ENCODE data around the gene MRNIP. TPM values are rescaled to one million over a fixed set of nuclear protein-coding genes. Genes with fewer than 3 reads are reported as not detected.

MRNIP gene
- total RNA-seq, 2 donors from 2014 or later = 17.3 to 20.1 TPM

Small RNA genes lying within 50 kb of the gene (microRNA-seq; reads per million reads assigned to microRNA genes)
- 0.52 to 1.6 reads per million in 2 donors for gene MIR1229 (ENCODE audit: borderline microRNAs expressed in 2 of 2)

Other genes starting within 250 kb of the MRNIP start
- gene HNRNPH1, start 235.1 kb downstream of the MRNIP start, total RNA-seq = 100 to 1,000 TPM; 345 to 404 TPM
- gene CBY3, start 177.8 kb downstream of the MRNIP start, total RNA-seq = not detected
- gene CANX, start 159.8 kb downstream of the MRNIP start, total RNA-seq = 100 to 1,000 TPM; 525 to 591 TPM
- gene MAML1, start 126.0 kb downstream of the MRNIP start, total RNA-seq = 10 to 100 TPM; 22.0 to 22.5 TPM
- gene LTC4S, start 64.8 kb downstream of the MRNIP start, total RNA-seq = 10 to 100 TPM; 19.7 to 20.3 TPM
- 10 to 100 TPM; 54.6 to 62.8 TPM for gene MGAT4B, start 52.0 kb downstream of the MRNIP start, total RNA-seq
- gene SQSTM1, start 37.9 kb downstream of the MRNIP start, total RNA-seq = 100 to 1,000 TPM; 245 to 333 TPM
- 10 to 100 TPM; 85.0 to 90.5 TPM for gene TBC1D9B, start 49.1 kb upstream of the MRNIP start, total RNA-seq
- gene RNF130, start 212.9 kb upstream of the MRNIP start, total RNA-seq = 10 to 100 TPM; 66.6 to 80.3 TPM